Effector memory CD8-positive, alpha-beta T cell (primary cell): ENCODE measurements around the gene ACBD6.

Source experiments
- ATAC-seq: fragments of 150-1000 bp; cut with Tn5 transposase; replicated peaks from 2 replicates; pipeline ENCODE4 v1.10.0; 2021; ENCODE audit warnings: mild to moderate bottlenecking, moderate library complexity
- DNase-seq, 3 experiments: peaks; one replicate each; pipeline ENCODE4 v3.0.0; 2021
- H3K27ac Mint-ChIP-seq, 2 donors: one replicate each; pipeline ENCODE4 v1.8.0; 2022; ENCODE audit warnings: mild to moderate bottlenecking in 2 of 2, mixed read lengths in 2 of 2, moderate library complexity in 2 of 2
- H3K27me3 Mint-ChIP-seq, 2 donors: one replicate each; pipeline ENCODE4 v1.8.0; 2022; ENCODE audit warnings: mixed read lengths in 2 of 2
- H3K36me3 Mint-ChIP-seq: one replicate; pipeline ENCODE4 v1.8.0; 2022; ENCODE audit warnings: mild to moderate bottlenecking, moderate library complexity, mixed read lengths; ENCODE audit not compliant: insufficient read depth
- H3K4me1 Mint-ChIP-seq, 2 donors: one replicate each; pipeline ENCODE4 v1.8.0; 2022; ENCODE audit warnings: low read depth in 2 of 2, mixed read lengths in 2 of 2
- H3K4me3 Mint-ChIP-seq, 2 donors: one replicate each; pipeline ENCODE4 v1.8.0; 2022; ENCODE audit warnings: mild to moderate bottlenecking in 2 of 2, mixed read lengths in 2 of 2, moderate library complexity in 2 of 2
- H3K9me3 Mint-ChIP-seq, 2 donors: one replicate each; pipeline ENCODE4 v1.8.0; 2022; ENCODE audit warnings: mixed read lengths in 2 of 2

ACBD6 gene

DNA sequence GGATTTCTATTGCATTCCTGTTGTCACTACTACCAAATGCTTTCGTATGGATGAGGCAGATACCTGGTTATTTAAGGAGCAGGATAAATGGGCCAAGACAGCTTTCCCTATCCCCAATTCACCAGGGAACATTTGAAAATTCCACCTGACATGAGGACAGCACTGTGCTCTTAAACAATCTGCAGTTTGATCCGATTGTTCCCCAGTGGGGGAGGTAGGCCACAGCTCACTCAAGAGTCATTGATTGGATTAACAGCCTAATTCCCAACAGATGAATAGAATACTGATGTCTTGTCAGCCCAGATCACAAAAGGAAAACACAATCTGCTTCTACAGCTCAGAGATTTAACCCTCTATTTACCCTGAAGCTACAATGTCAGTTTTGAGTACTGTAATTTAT is 148.4 kb downstream of the ACBD6 start:
- H3K36me3 Mint-ChIP-seq: peaks cover 5% of the 10 kb centered on the region
- H3K4me3 Mint-ChIP-seq: no peak overlapping the region
- H3K4me1 Mint-ChIP-seq: peaks cover 0 to 2% of the 10 kb centered on the region in 2 donors
- no peaks in the 10 kb centered on the region for H3K27me3 Mint-ChIP-seq
- no peak for ATAC-seq
- no peaks in the 10 kb centered on the region for H3K9me3 Mint-ChIP-seq
- DNase-seq: no peak
- H3K27ac Mint-ChIP-seq: no peak overlapping the region

DNA sequence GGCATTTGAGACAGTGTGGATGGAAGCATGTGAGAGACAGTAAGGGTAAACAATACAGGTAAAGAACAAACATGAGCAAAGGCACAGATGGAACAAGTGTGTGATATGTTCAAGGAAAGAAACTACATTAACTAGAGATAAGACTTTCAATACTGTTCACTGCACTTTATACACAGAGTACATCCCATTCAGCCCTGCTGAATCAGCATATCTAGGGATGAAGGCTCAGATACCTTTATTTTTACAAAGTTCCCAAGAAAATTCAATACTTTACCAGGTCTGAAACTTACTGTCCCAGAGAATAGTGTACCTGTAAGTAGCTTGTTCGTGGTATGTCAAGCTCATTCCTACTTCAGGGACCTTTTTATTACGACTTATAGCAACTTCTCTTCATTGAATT is 149.8 kb downstream of the ACBD6 start:
- no peak for ATAC-seq
- no peak for DNase-seq
- Mint-ChIP-seq H3K27me3 (no peaks in the 10 kb centered on the region), H3K4me1 (peaks cover 0 to 4% of the 10 kb centered on the region in 2 donors), H3K36me3 (peaks cover 5% of the 10 kb centered on the region), H3K27ac (no peak overlapping the region), H3K9me3 (no peaks in the 10 kb centered on the region), H3K4me3 (no peak overlapping the region)

DNA sequence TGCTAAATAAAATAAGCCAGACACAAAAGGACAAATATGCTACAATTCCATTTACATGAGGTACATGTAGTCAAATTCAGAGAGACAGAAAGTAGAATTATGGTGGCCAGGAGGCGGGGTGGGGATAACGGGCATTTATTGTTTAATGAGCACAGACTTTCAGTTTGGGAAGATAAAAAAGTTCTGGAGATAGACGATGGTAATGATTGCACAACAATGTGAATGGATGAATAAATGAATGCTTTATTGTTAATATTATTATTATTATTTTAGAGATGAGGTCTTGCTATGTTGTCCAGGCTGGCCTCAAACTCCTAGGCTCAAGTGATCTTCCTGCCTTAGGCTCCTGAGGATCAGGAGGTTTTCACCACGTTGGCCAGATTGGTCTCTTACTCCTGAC is 150.4 kb downstream of the ACBD6 start:
- Mint-ChIP-seq H3K4me1 (peaks cover 2 to 4% of the 10 kb centered on the region in 2 donors), H3K4me3 (no peak overlapping the region), H3K27me3 (no peaks in the 10 kb centered on the region), H3K9me3 (no peaks in the 10 kb centered on the region), H3K27ac (no peak overlapping the region), H3K36me3 (peaks cover 5% of the 10 kb centered on the region)
- DNase-seq (no peak), ATAC-seq (no peak)

DNA sequence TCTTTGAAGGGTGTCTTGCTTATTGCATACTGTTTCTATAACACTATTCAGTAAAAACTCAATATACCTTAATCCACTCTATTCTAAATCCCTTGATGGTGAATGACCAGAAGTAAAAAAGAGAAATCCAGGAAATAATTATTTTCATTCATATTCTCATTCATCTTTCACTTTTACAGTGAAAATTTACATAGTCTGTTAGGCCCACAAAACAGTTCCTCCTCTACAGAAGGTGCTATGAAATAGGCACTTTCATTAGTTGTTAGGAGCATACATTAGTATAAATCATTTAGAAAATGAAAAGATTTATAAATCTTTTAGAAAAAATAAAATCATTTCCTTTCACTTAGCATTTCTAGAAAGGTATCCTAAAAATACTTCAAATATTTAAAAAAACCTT is 157.2 kb downstream of the ACBD6 start:
- Mint-ChIP-seq H3K27me3 (no peaks in the 10 kb centered on the region), H3K9me3 (no peaks in the 10 kb centered on the region), H3K36me3 (peaks cover 3% of the 10 kb centered on the region), H3K4me1 (peaks cover 4 to 14% of the 10 kb centered on the region in 2 donors), H3K4me3 (no peak overlapping the region), H3K27ac (no peak overlapping the region)
- no peak for DNase-seq
- ATAC-seq: no peak

DNA sequence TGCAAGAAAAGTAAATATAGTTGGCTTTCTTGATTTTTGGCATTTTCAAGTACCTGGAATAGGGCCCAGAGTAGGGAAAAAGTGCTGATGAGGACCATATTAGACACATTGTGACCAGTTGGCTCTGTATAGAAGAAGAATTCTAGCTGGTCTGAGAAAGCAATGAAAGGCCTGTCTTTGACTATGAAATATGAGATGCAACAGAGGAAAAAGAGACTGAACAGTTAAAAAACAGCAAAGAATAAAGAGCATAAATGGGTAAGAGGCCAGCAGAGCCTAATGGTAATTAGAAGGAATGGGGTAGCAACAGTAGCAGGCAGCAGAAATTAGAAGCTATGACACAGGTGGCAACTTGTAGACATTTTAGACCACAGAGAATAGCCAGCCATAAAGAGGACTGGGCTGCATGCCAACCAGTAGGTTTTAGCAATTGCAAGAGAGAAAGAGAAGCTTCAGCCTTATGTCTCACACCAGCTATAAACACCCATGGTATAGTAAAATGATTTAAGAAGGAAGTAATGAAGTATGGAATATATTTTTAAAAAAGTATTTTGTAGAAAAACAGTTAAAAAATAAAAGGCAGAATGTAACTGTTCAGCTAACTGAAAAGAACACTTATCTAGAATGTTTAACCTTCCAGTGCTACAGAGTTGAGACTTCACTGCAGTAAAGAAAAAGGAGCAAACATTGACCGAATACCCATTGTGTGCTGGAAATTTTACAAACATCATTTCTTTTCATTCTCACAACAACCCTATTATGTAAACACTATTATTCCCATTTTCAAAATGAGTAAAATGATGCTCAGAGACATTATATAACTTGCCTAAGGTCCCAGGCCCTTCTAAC is 158.2 kb downstream of the ACBD6 start:
- H3K9me3 Mint-ChIP-seq: no peaks in the 10 kb centered on the region
- ATAC-seq (no peak), DNase-seq (no peak)
- no peaks in the 10 kb centered on the region for H3K27me3 Mint-ChIP-seq
- no peak overlapping the region for H3K27ac Mint-ChIP-seq
- H3K4me3 Mint-ChIP-seq: no peak overlapping the region
- H3K36me3 Mint-ChIP-seq: no peaks in the 10 kb centered on the region
- peaks cover 4 to 19% of the 10 kb centered on the region in 2 donors for H3K4me1 Mint-ChIP-seq

DNA sequence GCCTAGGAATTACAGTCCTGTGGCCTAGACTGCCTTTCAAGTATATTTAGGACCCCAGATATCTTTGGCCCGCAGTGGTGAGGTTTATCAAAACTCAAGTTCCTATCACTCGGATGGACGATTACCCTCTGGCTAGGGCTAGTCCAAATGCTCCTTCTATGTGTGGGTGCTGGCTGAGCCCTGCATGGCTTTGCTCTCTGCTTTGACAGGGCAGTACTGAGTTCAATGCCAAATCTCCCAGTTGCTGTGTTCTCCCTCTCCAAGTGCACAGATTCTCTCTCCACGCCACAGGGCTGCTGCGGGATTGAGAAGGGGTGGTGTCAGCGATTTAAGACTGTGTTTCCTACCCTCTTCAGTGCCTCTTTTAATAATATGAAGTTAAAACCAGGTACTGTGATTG is 175.3 kb downstream of the ACBD6 start:
- Mint-ChIP-seq H3K4me1 (peaks cover 3 to 7% of the 10 kb centered on the region in 2 donors), H3K27ac (no peak overlapping the region), H3K4me3 (no peak overlapping the region), H3K9me3 (peaks cover 4 to 35% of the 10 kb centered on the region in 2 donors), H3K36me3 (no peaks in the 10 kb centered on the region), H3K27me3 (no peaks in the 10 kb centered on the region)
- no peak for DNase-seq
- ATAC-seq: no peak

DNA sequence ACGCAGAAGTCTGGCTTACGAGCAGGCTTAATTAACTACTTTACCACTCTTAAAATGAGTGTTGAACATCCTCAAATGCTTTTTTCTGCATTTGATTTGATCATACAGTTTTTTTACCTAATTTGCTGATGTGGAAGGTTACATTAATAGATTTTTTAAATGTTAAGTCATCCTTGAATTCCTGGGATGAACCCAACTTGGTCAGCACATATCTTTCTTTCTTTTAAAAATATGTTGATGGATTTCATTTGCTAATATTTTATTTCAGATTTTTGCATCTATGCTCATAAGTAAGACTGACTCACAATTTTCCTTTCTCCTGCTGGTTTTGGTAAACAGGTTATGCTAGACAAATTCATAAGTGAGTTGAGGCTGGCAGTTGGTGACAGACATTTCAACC is 189.5 kb downstream of the ACBD6 start:
- ATAC-seq: no peak
- peaks cover 7% of the 10 kb centered on the region for H3K36me3 Mint-ChIP-seq
- no peaks in the 10 kb centered on the region for H3K9me3 Mint-ChIP-seq
- DNase-seq: no peak
- H3K27me3 Mint-ChIP-seq: no peaks in the 10 kb centered on the region
- H3K27ac Mint-ChIP-seq: no peak overlapping the region
- H3K4me1 Mint-ChIP-seq: peaks cover 0 to 5% of the 10 kb centered on the region in 2 donors
- H3K4me3 Mint-ChIP-seq: no peak overlapping the region

DNA sequence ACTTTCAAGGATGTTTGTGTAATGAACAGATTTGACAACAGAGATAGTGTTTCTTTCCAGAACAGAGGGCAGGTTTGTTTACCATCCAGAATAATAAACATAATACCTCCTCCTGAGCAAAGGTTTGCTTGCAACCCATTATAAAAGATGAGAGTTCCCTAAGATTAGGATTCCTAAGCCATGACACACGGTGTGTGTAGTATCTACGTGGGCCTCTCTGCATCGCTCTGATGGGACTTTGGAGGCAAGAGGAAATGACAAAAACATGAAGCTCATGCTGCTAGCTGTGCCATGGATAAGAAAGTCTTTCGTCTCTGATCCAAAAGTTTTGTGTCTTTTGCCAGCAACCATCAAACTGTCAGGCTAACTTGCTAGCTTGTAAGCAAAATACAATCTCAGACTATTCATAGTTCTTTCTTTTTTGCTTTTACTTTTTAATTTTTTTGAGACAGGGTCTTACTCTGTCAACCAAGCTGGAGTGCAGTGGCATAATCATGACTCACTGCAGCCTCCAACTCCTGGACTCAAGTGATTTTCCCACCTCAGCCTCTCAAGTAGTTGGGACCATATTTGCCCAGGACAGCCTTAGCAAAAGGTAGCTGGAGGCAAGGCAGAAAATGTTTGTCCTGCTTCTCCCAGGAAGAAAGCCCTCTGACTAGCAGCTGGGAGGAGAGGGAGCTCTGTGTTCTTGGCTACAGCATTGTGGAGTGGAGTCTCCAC is 191.2 kb downstream of the ACBD6 start:
- H3K27ac Mint-ChIP-seq: no peak overlapping the region
- H3K4me3 Mint-ChIP-seq: no peak overlapping the region
- ATAC-seq (no peak), DNase-seq (no peak)
- H3K9me3 Mint-ChIP-seq: peaks cover 0 to 3% of the 10 kb centered on the region in 2 donors
- peaks cover 7% of the 10 kb centered on the region for H3K36me3 Mint-ChIP-seq
- H3K4me1 Mint-ChIP-seq: peaks cover 0 to 6% of the 10 kb centered on the region in 2 donors
- no peaks in the 10 kb centered on the region for H3K27me3 Mint-ChIP-seq

DNA sequence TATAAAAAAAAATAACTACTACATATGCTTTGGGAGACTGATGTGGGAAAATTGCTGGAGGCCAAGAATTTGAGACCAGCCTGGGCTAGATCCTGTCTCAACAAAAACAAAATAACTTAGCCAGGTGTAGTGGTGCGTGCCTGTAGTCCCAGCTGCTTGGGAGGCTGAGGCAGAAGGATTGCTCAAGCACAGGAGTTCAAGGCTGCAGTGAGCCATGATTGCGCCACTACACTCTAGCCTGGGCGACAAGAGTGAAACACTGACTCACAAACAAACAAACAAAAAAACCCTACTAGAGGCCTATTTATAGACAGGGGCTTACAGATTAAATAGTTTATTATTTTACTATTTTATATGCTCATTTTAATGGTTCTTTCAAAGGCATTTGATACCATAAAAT is 192.3 kb downstream of the ACBD6 start:
- ATAC-seq: no peak

DNA sequence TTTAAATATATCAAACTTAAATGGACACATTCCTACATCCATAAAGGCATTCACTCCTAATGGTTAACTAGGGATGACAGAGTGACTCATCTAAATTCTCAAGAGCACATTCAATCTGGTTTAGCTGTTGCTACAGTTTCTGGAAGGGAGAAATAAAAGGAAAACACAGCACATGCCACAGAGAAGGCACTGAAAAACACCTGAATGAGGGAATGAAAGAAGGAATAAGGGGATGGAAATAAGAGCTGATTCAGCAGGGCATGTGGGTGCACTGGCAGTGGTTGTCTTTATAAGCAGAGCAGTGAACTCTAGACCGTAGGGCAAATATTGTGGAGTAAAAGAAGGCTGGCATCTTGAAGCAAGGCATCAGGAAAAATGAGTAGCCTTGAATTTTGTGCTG is 193.0 kb downstream of the ACBD6 start:
- H3K4me3 Mint-ChIP-seq: no peak overlapping the region
- no peak for ATAC-seq
- peaks cover 6% of the 10 kb centered on the region for H3K36me3 Mint-ChIP-seq
- H3K27me3 Mint-ChIP-seq: no peaks in the 10 kb centered on the region
- DNase-seq: no peak
- H3K9me3 Mint-ChIP-seq: peaks cover 0 to 4% of the 10 kb centered on the region in 2 donors
- peaks cover 0 to 6% of the 10 kb centered on the region in 2 donors for H3K4me1 Mint-ChIP-seq
- no peak overlapping the region for H3K27ac Mint-ChIP-seq

More for the DNA sequence above, 192.3 kb downstream of the ACBD6 start:
- Mint-ChIP-seq H3K9me3 (peaks cover 0 to 4% of the 10 kb centered on the region in 2 donors), H3K27me3 (no peaks in the 10 kb centered on the region), H3K4me3 (no peak overlapping the region), H3K36me3 (peaks cover 7% of the 10 kb centered on the region), H3K4me1 (peaks cover 0 to 6% of the 10 kb centered on the region in 2 donors), H3K27ac (no peak overlapping the region)
- no peak for DNase-seq

DNA sequence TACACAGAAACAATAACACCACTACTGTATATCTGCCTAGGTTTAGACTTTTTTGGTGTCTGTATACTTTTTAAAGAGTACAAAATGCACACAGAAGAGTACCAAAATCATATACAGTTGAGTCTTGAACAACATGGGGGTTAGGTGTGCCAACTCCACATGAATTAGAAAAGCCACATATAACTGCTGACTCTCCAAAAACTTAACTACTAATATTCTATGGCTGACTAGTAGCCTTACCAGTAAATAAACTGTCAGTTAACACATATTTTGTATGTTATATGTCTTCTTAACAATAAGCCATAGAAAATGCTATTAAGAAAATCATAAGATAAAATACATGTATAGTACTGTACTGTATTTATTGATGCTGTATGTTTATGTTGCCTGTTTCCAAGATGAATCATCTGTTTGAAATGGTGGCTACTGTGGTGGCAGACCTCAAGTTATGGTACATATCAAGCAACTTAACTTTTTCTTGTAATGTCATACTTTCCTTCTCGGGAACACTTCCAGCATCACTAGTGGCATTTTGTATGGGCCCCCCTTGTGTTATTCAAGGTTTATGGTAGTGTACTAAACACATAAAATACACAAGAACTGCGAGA is 201.1 kb downstream of the ACBD6 start:
- no peaks in the 10 kb centered on the region for H3K36me3 Mint-ChIP-seq
- peaks cover 0 to 5% of the 10 kb centered on the region in 2 donors for H3K4me1 Mint-ChIP-seq
- no peak for DNase-seq
- no peak for ATAC-seq
- H3K27ac Mint-ChIP-seq: no peak overlapping the region
- H3K4me3 Mint-ChIP-seq: no peak overlapping the region
- H3K9me3 Mint-ChIP-seq: peaks cover 0 to 1% of the 10 kb centered on the region in 2 donors
- no peaks in the 10 kb centered on the region for H3K27me3 Mint-ChIP-seq

DNA sequence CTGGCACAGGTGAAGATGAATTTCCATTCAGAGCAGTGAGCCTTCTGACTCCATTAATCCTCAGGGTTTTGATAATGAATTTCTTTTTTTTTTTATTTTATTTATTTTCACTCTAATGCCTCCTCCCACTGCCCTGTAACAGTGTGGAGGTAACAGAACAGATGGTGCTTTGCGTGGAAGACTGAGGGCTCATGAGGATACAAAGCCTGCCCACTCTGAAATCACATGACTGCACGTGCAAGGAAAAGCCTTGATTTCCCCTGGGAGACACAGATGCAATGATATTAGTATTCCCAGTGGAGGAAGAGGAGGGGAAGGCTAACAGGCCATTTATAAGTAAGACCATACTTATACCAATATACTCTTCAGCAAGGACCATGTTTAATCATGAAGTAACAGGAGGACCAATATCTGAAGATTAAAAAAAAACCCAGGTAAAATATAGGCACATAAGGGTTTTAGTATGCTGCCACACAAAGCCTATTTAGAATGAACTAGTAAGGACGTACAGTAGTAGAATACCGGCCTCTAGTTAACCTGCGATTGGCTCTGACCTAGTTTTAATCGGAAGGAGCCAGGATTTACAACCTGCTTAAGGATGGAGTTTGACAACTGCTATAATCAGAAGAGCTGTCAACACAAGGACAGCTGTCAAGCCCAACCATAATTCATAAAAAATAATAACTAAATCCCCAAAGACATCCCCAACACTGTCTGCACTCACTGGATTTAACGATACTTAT is 202.7 kb downstream of the ACBD6 start:
- no peak overlapping the region for H3K27ac Mint-ChIP-seq
- H3K4me3 Mint-ChIP-seq: no peak overlapping the region
- DNase-seq (no peak), ATAC-seq (no peak)
- peaks cover 0 to 5% of the 10 kb centered on the region in 2 donors for H3K4me1 Mint-ChIP-seq
- H3K27me3 Mint-ChIP-seq: no peaks in the 10 kb centered on the region
- no peaks in the 10 kb centered on the region for H3K36me3 Mint-ChIP-seq
- H3K9me3 Mint-ChIP-seq: no peaks in the 10 kb centered on the region

DNA sequence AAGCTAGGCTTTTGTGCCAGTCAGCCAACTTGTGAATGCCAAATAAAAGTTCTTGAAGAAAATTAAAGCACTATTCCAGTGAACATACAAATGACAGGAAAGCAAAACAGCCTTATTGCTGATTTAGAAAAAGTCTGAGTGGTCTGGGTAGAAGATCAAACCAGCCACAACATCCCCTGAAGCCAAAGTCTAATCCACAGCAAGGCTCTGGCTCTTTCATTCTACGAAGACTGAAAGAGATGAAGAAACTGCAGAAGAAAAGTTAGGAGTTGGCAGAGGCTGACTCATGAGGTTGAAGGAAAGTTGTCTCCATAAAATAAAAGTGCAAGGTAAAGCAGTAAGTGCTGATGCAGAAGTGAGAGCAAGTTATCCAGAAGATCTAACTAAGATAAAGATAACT is 206.4 kb downstream of the ACBD6 start:
- ATAC-seq (no peak), DNase-seq (no peak)
- no peak overlapping the region for H3K27ac Mint-ChIP-seq
- H3K9me3 Mint-ChIP-seq: no peaks in the 10 kb centered on the region
- H3K36me3 Mint-ChIP-seq: no peaks in the 10 kb centered on the region
- H3K4me3 Mint-ChIP-seq: no peak overlapping the region
- H3K27me3 Mint-ChIP-seq: no peaks in the 10 kb centered on the region
- peaks cover 0 to 5% of the 10 kb centered on the region in 2 donors for H3K4me1 Mint-ChIP-seq
